HCT116 (cell line): ENCODE results near the gene DHRS4. TPM values are rescaled to one million over a fixed set of nuclear protein-coding genes. Genes with fewer than 3 reads are reported as not detected.

Source experiments
- ATAC-seq: fragments of 200-7000 bp; cut with Tn5 transposase; 2 replicates; pipeline ENCODE4 v1.9.1; 2020; ENCODE audit warnings: mild to moderate bottlenecking, moderate library complexity
- BruUV-seq: library from RNA; stranded (reverse); fragments of 400-500 nt; replicated peaks from 2 replicates; lab custom pipeline; 2021; lab: Mats Ljungman, UMichigan
- CTCF ChIA-PET: fragments of 300-600 bp; sonication (Branson Sonifier 250); formaldehyde crosslinking; loops from one replicate; lab custom pipeline; 2021; ENCODE audit warnings: antibody characterized with exemption; lab: Charles Lee
- POLR2A ChIA-PET: fragments of 300-600, 350-600 bp; sonication (Branson Sonifier 250); formaldehyde crosslinking; loops from one replicate; lab custom pipeline; 2021; ENCODE audit warnings: antibody characterized with exemption; lab: Charles Lee
- RAD21 ChIA-PET, 2 experiments: fragments of 300-600 bp; sonication (Branson Sonifier 250); formaldehyde crosslinking; loops; one replicate each; lab custom pipeline; 2023; ENCODE audit warnings: low total read pairs in 2 of 2; ENCODE audit not compliant: uncharacterized antibody in 2 of 2, unreplicated experiment in 2 of 2, low non-redundant PET in 1 of 2; lab: Charles Lee
- DNase-seq: peaks from one replicate; pipeline ENCODE4 v3.0.0-alpha.2; 2010; ENCODE audit warnings: low read depth, low spot score
- H2AFZ ChIP-seq: fragments of 200-600 bp; shearing (Covaris generic), sonication (generic); 2 replicates; pipeline ENCODE4 v1.6.1; 2017; ENCODE audit warnings: low read depth, mixed run types, mixed read lengths, antibody characterized with exemption, low read length; ENCODE audit not compliant: poor library complexity, severe bottlenecking
- H3K27ac ChIP-seq: 2 replicates; pipeline ENCODE4 v1.5.1; 2012; ENCODE audit warnings: low read depth, low read length
- H3K27me3 ChIP-seq: fragments of 200-600 bp; sonication (generic); 2 replicates; pipeline ENCODE4 v1.6.1; 2016; ENCODE audit warnings: mixed run types, low read length, mixed read lengths; ENCODE audit not compliant: insufficient read depth
- H3K36me3 ChIP-seq, 2 experiments: fragments of 200-500 bp in 1 of 2; fragments of 200-600 bp in 1 of 2; sonication (Bioruptor generic) in 1 of 2; sonication (generic) in 1 of 2; 2 replicates each; pipeline versions ENCODE4 v1.5.1 to v1.6.1; 2014 to 2016; ENCODE audit warnings: low read length in 2 of 2, inconsistent platforms in 1 of 2, mixed read lengths in 1 of 2, mixed run types in 1 of 2; ENCODE audit not compliant: insufficient read depth in 2 of 2, control insufficient read depth in 1 of 2
- H3K4me1 ChIP-seq, 2 experiments: fragments of 200-600 bp in 1 of 2; sonication (generic) in 1 of 2; 2 replicates each; pipeline versions ENCODE4 v1.5.1 to v1.6.1; 2012 to 2017; ENCODE audit warnings: low read length in 2 of 2, inconsistent platforms in 1 of 2, mild to moderate bottlenecking in 1 of 2, mixed read lengths in 1 of 2, mixed run types in 1 of 2, moderate library complexity in 1 of 2; ENCODE audit not compliant: insufficient read depth in 2 of 2, control insufficient read depth in 1 of 2
- H3K4me2 ChIP-seq: fragments of 200-600 bp; sonication (generic); 2 replicates; pipeline ENCODE4 v1.6.1; 2017; ENCODE audit warnings: mixed run types, low read length, mixed read lengths
- H3K4me3 ChIP-seq, 2 experiments: fragments of 200-600 bp in 1 of 2; sonication (generic) in 1 of 2; replicated peaks in 1 of 2; 2 replicates each; pipeline ENCODE4 v1.5.1; 2011 to 2016; ENCODE audit warnings: low read length in 2 of 2, control low read depth in 1 of 2, low read depth in 1 of 2, mild to moderate bottlenecking in 1 of 2, mixed read lengths in 1 of 2, mixed run types in 1 of 2
- H3K79me2 ChIP-seq: fragments of 200-600 bp; sonication (generic); 2 replicates; pipeline ENCODE4 v1.6.1; 2017; ENCODE audit warnings: mild to moderate bottlenecking, mixed run types, low read length, moderate library complexity, mixed read lengths; ENCODE audit not compliant: insufficient read depth
- H3K9ac ChIP-seq: fragments of 200-600 bp; sonication (generic); 2 replicates; pipeline ENCODE4 v1.6.1; 2016; ENCODE audit warnings: low read length, mixed read lengths
- H3K9me2 ChIP-seq: fragments of 200-600 bp; sonication (generic), shearing (Covaris generic); 2 replicates; pipeline ENCODE4 v1.6.1; 2017; ENCODE audit warnings: mixed run types, mild to moderate bottlenecking, moderate library complexity; ENCODE audit not compliant: insufficient read depth
- H3K9me3 ChIP-seq, 2 experiments: fragments of 200-500 bp in 1 of 2; fragments of 200-600 bp in 1 of 2; sonication (Bioruptor generic) in 1 of 2; sonication (generic) in 1 of 2; 2 replicates each; pipeline ENCODE4 v1.6.1; 2014 to 2017; ENCODE audit warnings: low read length in 2 of 2, mixed read lengths in 2 of 2, inconsistent platforms in 1 of 2, low read depth in 1 of 2, mild to moderate bottlenecking in 1 of 2, mixed run types in 1 of 2, moderate library complexity in 1 of 2; ENCODE audit not compliant: control insufficient read depth in 1 of 2, insufficient read depth in 1 of 2
- H4K20me1 ChIP-seq: fragments of 200-600 bp; sonication (generic), shearing (Covaris generic); 2 replicates; pipeline ENCODE4 v1.6.1; 2017; ENCODE audit warnings: mixed run types, mild to moderate bottlenecking, moderate library complexity; ENCODE audit not compliant: insufficient read depth
- ATF3 ChIP-seq: IDR thresholded peaks from 2 replicates; pipeline ENCODE4 v1.6.1; 2012
- CBX3 ChIP-seq: IDR thresholded peaks from 2 replicates; pipeline ENCODE4 v1.6.1; 2012; ENCODE audit warnings: low read depth
- CEBPB ChIP-seq: IDR thresholded peaks from 2 replicates; pipeline ENCODE4 v1.6.1; 2012; ENCODE audit warnings: low read depth
- EZH2phosphoT487 ChIP-seq: fragments of 200-600 bp; IDR thresholded peaks from 2 replicates; pipeline ENCODE4 v1.6.1; 2018; ENCODE audit warnings: antibody characterized with exemption, borderline replicate concordance
- FOSL1 ChIP-seq: IDR thresholded peaks from 2 replicates; pipeline ENCODE4 v1.6.1; 2012; ENCODE audit warnings: low read depth
- JUND ChIP-seq: IDR thresholded peaks from 2 replicates; pipeline ENCODE4 v1.6.1; 2012
- POLR2A ChIP-seq: IDR thresholded peaks from 2 replicates; pipeline ENCODE4 v1.7.0; 2011; ENCODE audit warnings: borderline replicate concordance; ENCODE audit not compliant: insufficient read depth, insufficient read length; ENCODE audit errors: extremely low read depth
- POLR2AphosphoS5 ChIP-seq: IDR thresholded peaks from 2 replicates; pipeline ENCODE4 v1.6.1; 2011; ENCODE audit warnings: mild to moderate bottlenecking, low read depth, low read length, moderate library complexity
- RAD21 ChIP-seq: IDR thresholded peaks from 2 replicates; pipeline ENCODE4 v1.6.1; 2012; ENCODE audit warnings: low read depth, mild to moderate bottlenecking
- REST ChIP-seq: IDR thresholded peaks from 2 replicates; pipeline ENCODE4 v1.6.1; 2012; ENCODE audit warnings: low read depth
- SIN3A ChIP-seq: IDR thresholded peaks from 2 replicates; pipeline ENCODE4 v1.6.1; 2012; ENCODE audit warnings: low read depth
- SRF ChIP-seq: IDR thresholded peaks from 2 replicates; pipeline ENCODE4 v1.6.1; 2012; ENCODE audit warnings: low read depth
- TCF7L2 ChIP-seq: IDR thresholded peaks from 2 replicates; pipeline ENCODE4 v1.7.0; 2011; ENCODE audit warnings: borderline replicate concordance, inconsistent platforms; ENCODE audit not compliant: insufficient read depth, insufficient read length; ENCODE audit errors: extremely low read depth
- YY1 ChIP-seq: IDR thresholded peaks from 2 replicates; pipeline ENCODE4 v1.6.1; 2011; ENCODE audit warnings: low read length, low read depth, moderate library complexity, mild to moderate bottlenecking; ENCODE audit not compliant: insufficient replicate concordance; ENCODE audit errors: extremely low read depth
- ZFX ChIP-seq: fragments of 450-650 bp; IDR thresholded peaks from 2 replicates; pipeline ENCODE4 v1.6.1; 2017
- intact Hi-C: fragments of 100-400 bp; cut with micrococcal nuclease; formaldehyde crosslinking; loops from 2 replicates; pipeline ENCODE4 v1.10.0; 2022
- total RNA-seq: library from RNA; stranded (reverse); gene quantifications from one replicate; pipeline ENCODE4 v1.2.1, GENCODE V29; 2021; ENCODE audit not compliant: unreplicated experiment

The DHRS4 gene
- total RNA-seq, 1 experiment from 2014 or later, result 21.8 TPM

GRCh38 chr14:23938823-23939222, 14.7 kb upstream of the DHRS4 start (continued):
- no peak for TF ChIP-seq ZFX
- no peak for TF ChIP-seq RAD21
- no peak for TF ChIP-seq ATF3
- TF ChIP-seq REST, result no peak
- TF ChIP-seq, all 23 proteins: peak for 0

- POLR2A ChIA-PET, result no interaction called here
- ATAC-seq, result no peak
- H3K4me3 ChIP-seq, result no peak overlapping the region
Measured at GRCh38 chr14:23939607-23940326, 13.8 kb upstream of the DHRS4 start.

More at GRCh38 chr14:23939607-23940326, 13.8 kb upstream of the DHRS4 start:
- TF ChIP-seq CBX3, result no peak
- no peak for TF ChIP-seq REST
- TF ChIP-seq EZH2phosphoT487, result no peak
- no peak for TF ChIP-seq YY1
- TF ChIP-seq ZFX, result no peak
- TF ChIP-seq POLR2AphosphoS5, result no peak
- no peak for TF ChIP-seq JUND
- TF ChIP-seq CEBPB, result no peak
- no peak for TF ChIP-seq SRF
- TF ChIP-seq POLR2A, result no peak
- no peak for TF ChIP-seq TCF7L2
- TF ChIP-seq SIN3A, result no peak
- no peak for TF ChIP-seq FOSL1
- Histone ChIP-seq H3K4me1 (no peaks in the 10 kb centered on the region), H2AFZ (no peak overlapping the region), H4K20me1 (no peaks in the 10 kb centered on the region), H3K9me2 (no peaks in the 10 kb centered on the region), H3K27ac (no peak overlapping the region), H3K36me3 (no peaks in the 10 kb centered on the region), H3K27me3 (no peaks in the 10 kb centered on the region), H3K9me3 (no peaks in the 10 kb centered on the region), H3K9ac (no peak overlapping the region), H3K79me2 (no peaks in the 10 kb centered on the region), H3K4me2 (no peak overlapping the region)
- CTCF ChIA-PET, result no interaction called here
- DNase-seq, result no peak
- RAD21 ChIA-PET, result no interaction called here
- intact Hi-C loops, result no loop called here
- BruUV-seq, result TSS peak; percentile 57
